ENCODE results near the gene EFHC1.

Gene EFHC1

DNA sequence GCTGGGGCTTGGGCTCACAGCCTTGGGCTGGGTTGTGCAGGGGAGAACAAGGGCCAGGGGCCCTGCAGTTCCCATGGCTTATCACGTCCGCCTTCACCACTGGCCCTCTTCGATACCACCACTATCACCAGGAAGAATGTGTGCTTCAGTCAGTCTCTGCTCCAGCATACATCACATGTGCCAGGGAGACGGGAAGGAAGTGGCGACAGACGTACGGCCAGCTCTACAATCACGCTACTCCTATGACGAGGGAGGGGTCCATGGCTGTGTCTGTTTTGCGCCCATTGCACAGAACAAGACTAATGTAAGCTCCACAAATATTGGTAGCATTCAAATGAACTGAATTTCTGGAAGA, 84.6 kb downstream of the EFHC1 start:
- DNase-seq, result no peak

DNA sequence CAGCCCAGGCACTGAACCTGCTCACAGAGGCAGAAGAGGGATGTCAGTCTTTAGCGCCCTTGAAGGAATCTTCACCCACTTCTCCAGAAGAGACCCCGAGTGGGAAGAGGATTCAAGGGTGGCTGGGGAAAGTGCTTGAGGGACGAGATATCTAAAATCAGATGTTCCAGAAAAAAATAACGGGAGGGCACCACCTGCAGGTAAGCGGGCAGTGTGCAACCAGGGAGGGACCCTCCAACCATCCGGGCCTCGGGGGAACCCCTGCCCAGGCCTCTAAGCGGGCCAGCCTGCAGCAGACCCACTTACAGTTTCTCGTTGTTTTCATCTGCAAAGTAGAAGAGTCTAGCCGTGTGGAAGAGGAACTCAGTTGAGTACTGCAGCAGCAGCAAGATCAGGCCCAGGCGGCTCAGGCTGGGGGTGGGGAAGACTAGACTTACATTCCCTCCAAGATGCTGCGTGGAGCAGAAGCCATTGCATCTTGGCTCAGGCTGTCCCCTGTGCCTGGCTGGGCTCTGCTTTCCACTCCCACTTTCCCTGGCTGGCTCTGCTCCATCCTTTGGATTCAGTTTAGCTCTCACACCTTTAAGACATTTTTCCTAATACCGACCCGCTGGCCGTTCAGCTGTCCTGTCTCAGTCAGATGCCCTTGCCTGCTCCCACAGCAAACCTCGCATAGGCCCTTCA, 85.7 kb downstream of the EFHC1 start:
- DNase-seq, result no peak

DNA sequence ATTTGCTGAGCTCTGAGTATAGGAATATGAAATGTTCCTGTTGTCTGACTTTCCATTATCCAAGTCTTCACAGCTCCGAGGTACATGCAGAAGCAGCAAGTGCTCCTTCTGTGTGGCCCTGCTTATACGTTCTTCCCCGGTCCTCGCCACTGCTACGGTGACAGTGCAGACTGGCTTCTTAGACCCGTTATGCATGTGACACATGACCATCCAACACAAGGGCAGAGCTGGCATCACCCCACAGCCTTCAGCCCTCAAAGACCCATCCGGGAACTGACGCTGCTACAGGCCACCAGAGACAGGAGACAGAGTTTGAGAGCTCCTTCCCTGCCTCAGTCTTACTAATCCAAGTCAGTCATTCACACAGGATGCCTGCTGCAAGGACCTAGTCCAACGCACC, 86.3 kb downstream of the EFHC1 start:
- DNase-seq, result no peak

DNA sequence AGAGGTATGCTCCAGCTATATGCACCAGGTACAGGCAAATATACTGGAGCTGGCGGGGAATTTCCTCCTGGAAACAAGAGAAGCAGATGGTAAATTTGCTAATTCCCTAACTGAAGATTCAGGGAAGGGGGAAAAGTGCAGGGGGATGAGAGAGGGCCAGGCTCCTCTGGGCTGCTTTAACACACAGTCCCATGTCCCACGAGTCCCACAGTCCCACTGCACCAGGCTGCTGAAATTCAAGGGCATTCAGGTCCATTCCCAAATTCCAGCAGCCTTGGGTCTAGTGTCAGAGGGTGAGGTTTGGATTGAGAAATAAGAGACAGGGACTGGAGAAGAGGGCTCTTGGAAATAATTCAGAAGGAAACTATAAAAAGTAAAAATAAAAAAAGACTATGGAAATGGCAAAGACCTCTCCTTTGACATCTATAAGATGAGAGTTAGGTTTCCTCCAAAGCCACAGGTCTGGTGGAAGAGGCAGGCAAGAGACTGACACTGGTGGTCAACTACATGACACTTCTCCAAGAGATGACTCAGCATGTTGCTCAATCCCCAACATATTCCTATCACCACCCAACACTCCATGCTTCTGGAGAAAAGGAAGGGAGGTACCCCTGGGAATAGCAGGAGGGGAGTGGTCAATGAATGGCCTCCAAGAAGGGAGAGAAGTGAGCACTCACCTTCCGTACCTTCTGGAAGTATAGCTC, 87.6 kb downstream of the EFHC1 start:
- no peak for DNase-seq

DNA sequence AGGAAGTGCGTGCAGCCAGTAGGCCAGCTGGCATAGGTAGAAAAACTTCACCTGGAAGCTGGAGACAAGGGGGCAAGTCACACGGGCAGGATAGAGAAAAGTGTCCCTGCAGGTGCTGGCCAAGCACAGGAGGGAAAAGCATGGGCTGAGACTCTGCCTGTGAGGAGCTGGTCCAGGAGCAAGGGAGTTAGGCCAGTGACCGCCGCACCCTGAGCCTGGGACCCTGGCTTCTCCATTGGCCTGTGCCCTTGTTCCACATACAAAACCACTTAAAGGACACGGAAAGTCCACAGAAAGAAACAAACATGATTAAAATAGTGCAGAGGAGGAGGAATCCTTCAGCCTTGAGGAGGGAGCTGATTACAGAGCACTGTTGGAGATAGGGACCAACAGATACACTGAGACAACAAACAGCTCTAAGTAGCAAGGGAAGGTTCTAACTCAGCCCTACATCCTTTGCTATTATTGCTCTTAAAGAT, 88.2 kb downstream of the EFHC1 start:
- DNase-seq, result no peak

DNA sequence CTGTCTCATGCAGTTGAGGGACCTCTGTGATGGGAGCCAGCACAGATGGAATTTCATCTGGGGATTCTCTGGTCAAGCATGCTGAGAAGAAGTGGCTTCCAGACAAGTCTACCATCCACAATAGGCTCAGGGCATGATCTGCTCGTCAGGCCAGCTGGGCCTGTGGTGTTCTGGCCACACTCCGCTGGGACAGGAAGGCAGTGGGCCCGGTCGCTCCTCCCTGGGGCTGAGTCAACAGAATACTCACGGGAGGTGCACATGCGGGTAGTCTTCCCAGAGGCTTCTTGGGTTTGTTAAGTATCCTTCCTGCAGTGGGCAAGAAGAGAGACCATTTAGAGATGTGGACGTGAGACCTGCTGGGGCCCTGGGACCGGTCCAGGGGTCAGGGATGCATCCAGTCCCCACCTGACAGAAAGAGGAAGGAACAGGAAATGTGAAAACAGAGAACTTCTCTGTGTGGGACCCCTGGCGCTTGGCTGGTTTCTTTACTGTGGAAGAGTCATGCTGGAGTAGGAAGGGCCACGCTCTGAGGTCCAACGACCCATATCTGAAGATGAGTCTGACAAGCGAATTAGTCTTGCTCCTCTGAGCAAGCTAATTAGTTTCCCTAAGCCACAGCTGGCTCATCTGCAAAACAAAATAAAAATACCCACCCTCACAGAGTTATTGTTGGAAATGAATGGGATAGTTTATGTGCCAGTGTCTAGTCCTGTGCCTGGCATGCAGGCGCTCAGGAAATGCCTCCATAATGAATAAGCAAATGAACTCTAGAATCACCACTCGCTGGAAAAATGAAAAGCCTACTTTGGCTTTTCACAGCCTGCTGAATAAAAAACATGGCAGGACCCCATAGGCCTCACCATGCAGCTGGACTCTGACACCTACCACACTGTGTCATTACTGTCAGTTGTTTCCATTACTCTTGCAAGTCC, 89.4 kb downstream of the EFHC1 start:
- no peak for DNase-seq

DNA sequence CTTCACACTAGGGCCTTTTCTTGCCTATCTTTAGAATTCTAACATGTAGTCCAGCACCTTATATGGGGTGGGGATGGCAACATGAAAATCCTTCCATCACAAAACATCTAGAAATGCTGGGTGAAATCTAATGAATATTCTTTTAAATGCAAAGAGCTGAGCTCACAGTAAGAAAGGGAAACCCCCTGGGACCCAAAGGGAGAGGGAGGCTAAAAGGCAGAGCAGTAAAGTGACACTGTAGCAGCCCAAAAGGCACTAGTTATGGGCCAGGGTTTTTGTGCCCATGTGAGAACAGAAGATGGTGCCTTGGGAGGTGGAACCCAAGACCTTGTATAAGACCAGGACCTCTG, 90.0 kb downstream of the EFHC1 start:
- no peak for DNase-seq

DNA sequence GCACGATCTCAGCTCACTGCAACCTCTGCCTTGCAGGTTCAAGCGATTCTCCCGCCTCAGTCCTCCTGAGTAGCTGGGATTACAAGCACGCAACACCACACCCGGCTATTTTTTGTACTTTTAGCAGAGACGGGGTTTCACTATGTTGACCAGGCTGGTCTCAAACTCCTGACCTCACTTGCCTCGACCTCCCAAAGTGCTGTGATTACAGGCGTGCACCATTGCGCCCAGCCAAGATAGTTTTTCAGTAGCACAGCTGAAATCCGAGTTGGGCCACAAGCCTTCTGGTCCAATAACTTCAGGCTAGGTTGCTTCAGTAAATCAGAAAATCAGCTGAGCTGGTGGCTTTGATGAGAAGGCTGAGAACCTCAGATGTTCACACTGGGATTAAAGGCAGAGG, 91.0 kb downstream of the EFHC1 start:
- no peak for DNase-seq

DNA sequence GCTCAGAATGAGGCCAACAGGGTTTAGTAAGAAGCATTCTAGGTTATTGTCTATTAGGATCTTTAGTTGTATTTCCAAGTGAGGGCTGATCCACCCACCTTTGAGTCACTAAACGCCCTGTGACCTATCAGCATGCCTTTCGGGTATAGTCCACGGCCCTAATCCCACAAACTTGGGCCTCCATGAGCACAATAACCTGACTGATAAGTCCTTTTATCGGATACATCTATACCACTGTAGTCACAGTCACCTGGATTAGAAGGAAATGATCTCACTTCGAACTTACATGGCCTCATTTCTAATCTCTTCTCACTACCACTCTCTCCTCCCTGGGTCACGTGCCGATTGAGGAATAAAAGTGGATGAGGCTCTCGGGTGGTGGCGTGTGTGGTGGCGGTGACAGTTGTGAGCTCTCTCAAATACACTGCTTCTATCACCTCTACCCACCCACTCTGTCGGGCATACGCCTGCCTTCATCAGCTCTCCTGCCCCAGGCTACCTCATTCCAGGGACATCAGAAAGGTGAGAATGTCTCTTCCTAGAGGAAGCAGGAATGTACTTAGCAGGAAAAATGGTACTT, 91.5 kb downstream of the EFHC1 start:
- no peak for DNase-seq

DNA sequence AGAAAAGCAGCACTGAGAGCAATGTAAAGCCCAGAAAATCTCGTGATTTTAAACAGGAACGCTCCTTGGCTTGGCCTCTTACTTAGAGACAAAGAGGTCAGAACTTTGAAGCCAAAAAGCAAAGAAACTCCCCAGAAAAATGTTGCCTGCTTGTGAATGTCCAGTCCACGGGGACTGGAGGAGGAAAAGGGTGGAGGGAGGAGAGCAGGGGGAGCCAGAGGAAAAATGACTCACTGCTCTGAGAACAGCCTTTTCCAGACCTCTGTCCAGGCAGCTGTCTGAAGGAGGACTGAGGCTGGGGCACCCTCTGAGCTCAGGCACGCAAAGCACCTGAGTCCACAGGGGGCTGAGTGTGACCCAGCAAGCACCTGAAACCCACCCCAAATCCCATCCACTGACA, 92.1 kb downstream of the EFHC1 start:
- no peak for DNase-seq

DNA sequence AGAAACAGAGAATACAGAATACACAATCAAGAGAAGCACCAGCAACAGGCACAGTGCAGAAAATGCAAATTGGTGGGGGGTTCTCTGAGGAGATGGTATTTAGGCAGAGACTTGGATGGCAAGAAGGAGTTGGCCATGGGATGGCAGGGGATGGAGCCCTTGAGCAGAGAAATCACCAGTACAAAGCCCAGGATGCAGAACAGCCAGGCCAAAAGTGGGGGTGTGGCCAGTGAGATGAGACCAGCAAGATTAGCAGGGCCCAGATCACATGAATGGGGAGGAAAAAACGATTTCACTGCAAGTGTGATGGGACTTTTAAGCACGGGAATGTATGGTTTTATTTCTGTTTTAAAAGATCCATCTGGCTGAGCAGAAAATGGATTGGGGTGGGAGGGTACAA, 93.3 kb downstream of the EFHC1 start:
- DNase-seq, result no peak

DNA sequence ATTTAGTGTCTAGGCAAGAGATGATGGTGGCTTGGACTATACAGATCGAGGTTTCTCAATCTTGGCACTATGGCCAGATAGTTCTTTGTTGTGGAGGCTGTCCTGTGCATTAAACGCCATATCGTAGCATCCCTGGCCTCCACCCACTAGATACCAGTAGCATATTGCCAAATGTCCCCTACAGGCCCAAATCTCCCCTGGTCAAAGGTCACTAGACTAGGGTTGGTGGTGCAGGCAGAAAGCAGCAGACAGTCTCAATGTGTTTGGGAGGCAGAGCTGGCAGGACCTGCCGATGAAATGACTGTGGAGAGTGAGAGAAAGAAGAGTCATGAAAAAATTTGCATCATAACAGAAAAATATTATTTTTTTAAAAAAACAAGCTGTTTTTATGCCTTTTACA, 93.8 kb downstream of the EFHC1 start:
- DNase-seq, result no peak

DNA sequence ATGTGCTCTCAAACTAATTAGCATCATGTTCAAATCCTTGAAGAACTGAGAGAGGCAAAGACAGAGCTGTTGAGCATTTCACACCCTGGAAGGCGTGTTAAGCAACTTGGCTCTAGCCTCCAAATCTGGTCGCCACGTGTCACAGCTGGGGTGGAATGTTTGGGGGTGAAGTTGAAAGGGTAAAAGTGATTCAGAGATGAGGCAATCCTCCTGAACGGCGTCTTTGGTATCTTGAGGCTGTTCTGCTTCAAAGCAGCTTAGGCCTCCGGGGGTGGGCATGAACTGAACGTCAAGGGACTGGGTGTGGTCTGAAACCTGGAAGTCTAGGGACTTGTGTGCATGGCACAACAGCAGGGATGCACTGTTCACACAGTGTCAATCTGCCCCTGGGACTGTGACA, 94.4 kb downstream of the EFHC1 start:
- peak; percentile 68 for DNase-seq

DNA sequence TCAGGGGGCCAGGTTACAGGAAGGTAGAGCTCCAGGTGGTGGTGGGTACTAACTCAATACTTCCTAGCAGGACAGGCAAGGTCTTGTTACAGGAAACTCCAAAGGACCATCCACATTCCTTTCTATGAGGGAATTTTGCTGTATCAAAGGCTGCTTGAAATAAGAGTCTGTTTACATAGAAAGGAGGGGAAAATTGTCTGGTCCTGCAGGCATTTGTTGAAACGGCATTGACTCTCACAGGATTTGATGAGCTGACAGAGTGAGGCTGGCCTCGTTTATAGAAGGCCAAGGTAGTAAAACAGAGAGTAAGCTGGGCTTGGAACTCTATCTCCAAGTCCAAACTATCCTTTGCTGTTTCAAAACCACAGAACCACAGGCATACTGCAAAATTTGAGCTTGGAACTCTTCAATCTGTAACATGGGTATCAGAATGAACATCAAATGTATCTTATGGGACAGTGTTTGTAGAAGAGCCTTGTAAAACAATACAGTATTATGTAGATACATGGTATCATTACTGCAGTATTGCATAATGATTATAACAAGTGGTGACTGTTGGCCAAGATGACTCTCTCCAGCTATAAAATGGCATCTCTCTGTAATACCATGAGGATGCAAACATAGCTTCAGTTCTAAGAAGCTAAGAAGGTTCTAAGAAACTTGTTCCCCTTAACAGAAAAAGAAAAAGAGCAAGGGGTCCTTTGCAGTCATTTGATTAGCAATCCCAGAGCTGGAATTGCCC, 95.2 kb downstream of the EFHC1 start:
- no peak for DNase-seq

DNA sequence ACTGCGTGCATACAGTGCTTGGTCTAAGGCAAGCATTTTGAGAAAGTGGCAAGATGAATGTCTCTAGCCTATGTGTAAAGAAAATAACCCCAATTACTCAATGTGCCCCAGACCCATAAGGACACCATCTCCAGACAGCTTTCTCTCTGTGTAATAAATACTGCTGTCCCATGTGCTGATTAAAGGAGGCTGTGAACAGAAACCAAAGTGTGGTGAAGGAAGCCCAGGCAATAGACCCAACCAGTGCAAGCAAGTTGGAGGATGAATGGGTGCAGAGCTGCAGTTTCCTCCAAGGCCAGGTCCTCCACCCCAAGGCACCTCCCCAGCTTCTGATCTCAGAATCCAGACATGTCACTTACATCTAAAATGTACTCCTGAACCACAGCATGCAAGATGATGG, 96.1 kb downstream of the EFHC1 start:
- no peak for DNase-seq

DNA sequence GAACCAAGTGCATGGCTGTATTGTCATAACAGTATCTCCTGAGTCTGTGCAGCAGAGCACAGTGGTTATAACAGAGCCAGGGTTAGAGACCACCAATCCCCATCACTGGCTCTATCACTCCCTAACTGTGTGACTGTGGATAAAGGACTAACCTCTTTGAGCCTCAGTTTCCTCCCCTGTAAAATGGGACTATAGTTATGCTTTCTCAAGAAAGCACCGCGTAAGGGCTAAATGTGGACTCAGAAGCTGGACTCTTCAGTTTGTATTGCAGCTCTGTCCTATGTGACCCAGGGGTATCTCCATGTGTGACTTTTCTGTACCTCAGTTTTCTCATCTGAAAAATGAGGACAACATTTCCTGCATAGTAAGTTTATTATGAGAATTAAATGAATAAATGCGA, 96.8 kb downstream of the EFHC1 start:
- no peak for DNase-seq

DNA sequence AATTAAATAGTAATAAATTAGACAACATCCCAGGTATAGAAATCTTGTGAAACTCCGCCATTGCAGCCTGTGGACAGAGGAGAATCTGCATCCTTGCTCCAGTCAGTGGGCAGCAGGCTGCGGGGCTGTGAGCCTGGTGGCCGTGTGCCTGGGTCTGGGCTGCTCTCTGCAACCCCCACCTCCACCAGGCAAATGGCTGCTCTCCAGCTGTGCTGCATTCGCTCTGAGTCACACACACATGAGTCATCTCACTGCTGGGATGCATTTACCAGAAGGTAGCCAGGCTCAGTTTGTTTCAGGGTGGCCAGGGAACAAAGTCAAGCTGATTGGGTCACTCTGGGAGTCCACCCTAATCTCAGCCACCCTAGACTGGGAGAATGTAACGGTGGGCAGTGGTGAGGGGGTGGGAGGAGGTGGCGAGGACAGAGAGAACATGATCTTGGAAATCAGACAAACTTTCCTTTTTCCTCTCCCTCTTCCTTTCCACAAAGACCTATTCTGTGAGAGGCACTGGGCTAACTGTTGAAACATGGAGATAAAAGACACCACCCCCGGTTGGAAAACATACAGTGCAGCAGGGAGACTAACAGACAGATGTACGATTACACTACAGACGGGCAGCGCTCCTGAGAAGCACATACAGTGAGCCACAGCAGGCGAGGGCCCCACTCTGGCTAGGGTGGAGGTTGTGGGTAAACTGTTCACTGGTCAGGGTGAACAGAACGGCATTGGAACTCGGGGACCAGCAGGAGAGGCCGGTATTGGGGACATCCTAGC, 97.5 kb downstream of the EFHC1 start:
- peak; percentile 70 for DNase-seq

DNA sequence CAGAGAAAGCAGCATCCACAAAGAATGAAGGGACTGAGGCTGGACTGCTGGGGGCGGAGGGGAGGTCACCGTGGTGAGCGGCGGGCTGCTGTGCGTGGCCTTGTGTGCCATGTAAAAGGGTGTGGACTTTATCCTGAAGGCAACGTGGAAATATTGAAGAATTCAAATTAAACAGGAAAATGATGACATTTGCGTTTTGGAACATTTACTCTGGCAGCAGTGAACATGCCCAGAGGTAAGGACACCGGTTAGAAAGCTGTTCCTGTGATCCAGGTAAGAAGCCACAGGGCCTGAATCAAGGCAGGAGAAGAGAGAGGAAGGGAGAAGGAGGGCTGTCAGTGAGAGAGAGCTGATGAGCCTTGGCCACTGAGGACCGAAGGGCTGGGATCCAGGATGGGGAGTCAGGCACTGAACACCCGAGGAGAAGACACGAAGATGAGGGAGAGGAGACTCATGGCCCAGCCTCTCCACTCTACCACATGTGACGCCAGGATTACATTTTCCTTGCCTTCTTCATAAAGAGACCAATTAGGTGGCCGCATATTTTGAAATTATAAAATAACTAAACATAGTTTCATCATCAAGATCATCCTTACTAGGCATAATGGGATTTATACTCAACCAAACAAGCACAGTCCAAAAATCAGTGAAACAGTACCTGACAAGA, 98.3 kb downstream of the EFHC1 start:
- DNase-seq, result no peak

DNA sequence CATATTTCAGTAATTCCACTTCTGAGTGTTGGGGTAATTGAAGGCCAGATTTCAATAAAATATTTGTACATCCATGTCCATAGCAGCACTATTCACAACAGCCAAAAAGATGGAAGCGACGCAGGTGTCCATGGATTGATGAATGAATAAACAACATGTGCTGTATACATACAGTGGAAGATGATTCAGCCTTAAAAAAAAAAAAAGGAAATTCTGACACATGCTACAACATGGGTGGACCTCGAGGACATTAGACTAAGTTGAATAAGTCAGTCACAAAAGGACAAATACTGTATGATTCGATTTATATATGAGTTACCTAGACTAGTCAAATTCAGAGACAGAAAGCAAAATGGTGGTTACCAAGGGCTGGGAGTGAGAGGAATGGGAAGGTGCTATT, 99.5 kb downstream of the EFHC1 start:
- DNase-seq, result no peak

DNA sequence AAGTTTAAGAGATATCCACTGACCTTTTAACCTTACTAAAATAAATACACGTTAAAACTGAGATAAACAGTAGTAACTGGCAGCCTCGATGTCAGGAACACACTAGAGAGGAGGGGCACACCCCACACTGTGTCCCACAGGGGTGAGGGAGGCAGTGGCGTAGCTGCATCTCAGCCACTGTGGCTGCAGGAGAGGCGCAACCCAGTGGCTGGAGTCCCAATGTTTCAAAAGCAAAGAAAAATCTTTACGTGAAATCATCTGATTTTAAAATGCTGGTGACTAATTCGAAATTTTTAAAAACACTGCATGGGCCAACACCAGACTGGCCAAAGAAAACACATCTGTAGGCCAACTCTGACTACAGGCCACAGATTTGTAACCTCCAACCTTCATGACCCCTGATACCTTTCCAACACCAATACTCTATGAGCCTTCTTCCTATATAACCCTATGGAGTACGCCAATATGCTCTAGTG, 102.0 kb downstream of the EFHC1 start:
- DNase-seq, result no peak

DNA sequence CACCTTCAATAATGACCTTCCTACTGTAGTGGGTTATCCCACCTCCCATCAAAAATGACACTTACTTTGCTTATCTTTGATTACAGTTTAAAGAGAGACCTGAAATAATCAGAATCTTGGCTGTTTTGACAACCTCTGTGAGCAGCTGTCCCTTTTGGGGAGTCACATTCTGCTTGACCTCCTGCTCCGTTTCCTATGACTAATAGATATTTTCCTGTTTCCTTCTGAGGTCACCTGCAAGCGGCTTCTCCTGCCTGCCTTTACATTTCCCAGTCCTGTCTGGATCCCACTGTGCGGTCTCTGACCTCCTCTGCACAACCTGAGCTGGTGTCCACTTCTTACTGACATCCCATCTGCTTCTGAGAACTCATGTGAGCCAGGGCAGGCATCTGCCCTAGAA, 102.5 kb downstream of the EFHC1 start:
- DNase-seq, result no peak
